Naive B cell (primary cell): ENCODE data around the gene NFIA. TPM values are rescaled to one million over a fixed set of nuclear protein-coding genes. Genes with fewer than 3 reads are reported as not detected.
A peak's percentile ranks its signal among the peaks of the same experiment; 100 is the strongest.

Experiments
- ATAC-seq, 2 donors: fragments of 150-1000 bp; cut with Tn5 transposase; 2 replicates each; pipeline ENCODE4 v1.10.0; 2021; ENCODE audit warnings: low read depth in 2 of 2, mild to moderate bottlenecking in 2 of 2, moderate library complexity in 2 of 2
- DNase-seq: peaks from one replicate; pipeline ENCODE4 v3.0.0; 2022
- H3K27ac Mint-ChIP-seq, 6 donors: one replicate each; pipeline ENCODE4 v1.8.0; 2020 to 2022; ENCODE audit warnings: mild to moderate bottlenecking in 6 of 6, mixed read lengths in 6 of 6, moderate library complexity in 5 of 6, inconsistent platforms in 2 of 6
- H3K27me3 Mint-ChIP-seq, 3 donors: one replicate each; pipeline ENCODE4 v1.8.0; 2021 to 2022; ENCODE audit warnings: mixed read lengths in 3 of 3, mild to moderate bottlenecking in 1 of 3
- H3K36me3 Mint-ChIP-seq, 2 donors: one replicate each; pipeline ENCODE4 v1.8.0; 2020 to 2022; ENCODE audit warnings: mixed read lengths in 2 of 2, inconsistent platforms in 1 of 2, mild to moderate bottlenecking in 1 of 2
- H3K4me1 Mint-ChIP-seq, 3 donors: one replicate each; pipeline ENCODE4 v1.8.0; 2020 to 2022; ENCODE audit warnings: mixed read lengths in 3 of 3, inconsistent platforms in 1 of 3, mild to moderate bottlenecking in 1 of 3, moderate library complexity in 1 of 3
- H3K4me3 Mint-ChIP-seq, 8 donors: one replicate each; pipeline ENCODE4 v1.8.0; 2020 to 2022; ENCODE audit warnings: mild to moderate bottlenecking in 8 of 8, mixed read lengths in 8 of 8, moderate library complexity in 8 of 8, inconsistent platforms in 2 of 8
- H3K9me3 Mint-ChIP-seq, 7 donors: one replicate each; pipeline ENCODE4 v1.8.0; 2020 to 2022; ENCODE audit warnings: mixed read lengths in 7 of 7, mild to moderate bottlenecking in 5 of 7, inconsistent platforms in 2 of 7, moderate library complexity in 1 of 7
- polyA plus RNA-seq, 6 donors: library from polyadenylated mRNA; unstranded; fragments of 300-500 nt; fragmentation: Illumina TruSeq; gene quantifications; one replicate each; pipeline ENCODE4 v1.2.3, GENCODE V29; 2021; ENCODE audit warnings: low read depth in 6 of 6

Gene NFIA
- polyA plus RNA-seq, 6 donors from 2014 or later: 0.77 to 5.7 (median 1.4) TPM

DNA sequence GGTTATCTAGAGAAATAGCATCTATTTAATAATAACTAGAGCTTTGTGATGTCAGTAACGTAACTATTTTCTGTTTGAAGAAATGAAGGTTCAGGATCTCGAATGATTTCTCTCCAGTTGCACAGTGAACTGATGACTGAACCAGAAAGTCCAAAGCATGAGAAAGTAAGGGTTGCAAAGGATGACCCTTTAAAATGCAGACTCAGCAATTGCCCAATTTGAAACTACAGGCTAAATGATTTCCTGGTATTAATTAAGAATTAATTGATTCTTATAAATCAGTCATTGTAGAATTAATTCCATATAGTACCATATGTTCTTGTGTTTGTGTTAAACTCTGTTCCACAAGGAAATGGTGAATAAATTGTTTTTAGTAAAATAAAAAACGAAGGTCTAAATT, 318.6 kb downstream of the NFIA start:
- DNase-seq (no peak), ATAC-seq (no peak)
- Mint-ChIP-seq H3K4me1 (peaks cover 0 to 8% (median 5%) of the 10 kb centered on the region in 3 donors), H3K4me3 (no peak overlapping the region), H3K27me3 (peaks cover 0 to 9% (median 6%) of the 10 kb centered on the region in 3 donors), H3K36me3 (no peaks in the 10 kb centered on the region), H3K27ac (no peak overlapping the region), H3K9me3 (no peaks in the 10 kb centered on the region)

DNA sequence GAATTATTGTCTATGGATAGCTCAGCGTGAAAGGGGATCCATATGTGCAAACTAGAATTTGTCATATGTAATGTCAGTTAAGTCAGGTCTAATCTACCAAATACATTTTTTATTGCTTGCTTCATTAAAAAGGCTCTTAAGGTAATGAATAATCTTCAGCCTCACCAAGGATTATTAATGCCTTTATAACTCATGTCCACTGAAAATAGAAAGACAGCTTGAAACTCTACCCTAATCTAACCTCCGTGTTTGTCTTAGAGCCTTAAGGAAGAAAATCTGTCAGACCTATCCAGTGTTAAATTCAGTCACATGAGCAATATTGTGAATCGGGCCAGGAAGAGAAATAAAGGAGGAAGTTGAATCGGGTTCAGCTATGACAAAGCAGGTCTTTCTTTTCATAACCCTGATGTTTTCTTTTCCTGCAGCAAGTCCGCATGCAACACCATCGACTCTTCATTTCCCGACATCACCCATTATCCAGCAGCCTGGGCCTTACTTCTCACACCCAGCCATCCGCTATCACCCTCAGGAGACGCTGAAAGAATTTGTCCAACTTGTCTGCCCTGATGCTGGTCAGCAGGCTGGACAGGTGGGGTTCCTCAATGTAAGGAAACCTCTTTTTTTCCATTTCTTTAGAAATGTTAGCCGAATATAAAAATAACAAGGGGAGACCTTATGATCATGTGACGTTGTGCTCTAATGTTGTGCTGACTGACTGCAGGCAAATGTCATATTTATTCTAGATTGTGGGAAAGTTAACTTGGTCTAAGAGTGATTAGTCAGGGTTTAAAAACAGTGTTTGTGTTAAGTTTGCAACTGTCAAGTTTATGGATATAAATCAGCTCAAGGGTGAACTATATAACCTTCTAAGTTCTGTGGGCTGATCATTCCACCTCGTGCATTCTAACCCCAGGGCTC, 321.6 kb downstream of the NFIA start:
- H3K36me3 Mint-ChIP-seq: no peaks in the 10 kb centered on the region
- peaks cover 0 to 9% (median 6%) of the 10 kb centered on the region in 3 donors for H3K27me3 Mint-ChIP-seq
- H3K9me3 Mint-ChIP-seq: no peaks in the 10 kb centered on the region
- no peak overlapping the region for H3K27ac Mint-ChIP-seq
- H3K4me3 Mint-ChIP-seq: no peak overlapping the region
- ATAC-seq (no peak), DNase-seq (no peak)
- H3K4me1 Mint-ChIP-seq: peaks cover 0 to 8% (median 5%) of the 10 kb centered on the region in 3 donors

DNA sequence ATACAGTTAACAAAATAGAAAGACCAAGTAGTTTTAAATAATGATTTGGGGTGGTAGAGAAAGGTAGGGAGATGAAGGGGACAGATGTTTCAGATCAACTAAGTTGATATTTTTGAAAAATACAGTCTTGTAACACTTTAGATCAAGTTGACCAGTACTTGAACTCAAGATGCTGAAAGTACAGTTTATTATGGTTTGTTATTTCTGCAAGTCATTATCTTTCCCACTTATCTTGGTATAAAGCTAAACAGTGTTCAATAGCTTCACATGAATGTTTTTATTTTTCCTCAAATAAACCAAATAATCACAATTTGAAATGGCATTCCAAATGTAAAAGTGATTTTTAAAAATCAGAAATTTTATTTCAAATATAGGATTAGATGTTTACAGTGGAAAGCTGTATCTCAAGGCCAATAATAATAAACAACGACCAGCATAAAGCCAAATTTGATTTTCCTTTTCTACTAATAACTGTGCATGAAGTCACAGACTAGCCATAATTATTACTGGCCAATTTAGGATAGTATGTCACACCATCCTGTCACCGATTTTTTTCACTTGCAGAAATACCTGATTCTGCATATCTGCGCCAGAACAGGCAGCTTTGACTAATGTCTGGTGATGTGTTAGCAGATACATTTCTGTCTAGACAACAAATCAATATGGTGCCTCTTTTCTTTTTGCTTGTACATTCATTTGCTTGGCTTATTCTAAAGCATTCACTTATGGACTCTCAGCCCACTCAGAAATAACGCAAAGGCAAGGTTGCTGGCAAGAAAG, 322.4 kb downstream of the NFIA start:
- no peaks in the 10 kb centered on the region for H3K9me3 Mint-ChIP-seq
- no peak for DNase-seq
- H3K27ac Mint-ChIP-seq: no peak overlapping the region
- H3K36me3 Mint-ChIP-seq: no peaks in the 10 kb centered on the region
- peaks cover 0 to 9% (median 6%) of the 10 kb centered on the region in 3 donors for H3K27me3 Mint-ChIP-seq
- peaks cover 0 to 8% (median 5%) of the 10 kb centered on the region in 3 donors for H3K4me1 Mint-ChIP-seq
- no peak for ATAC-seq
- no peak overlapping the region for H3K4me3 Mint-ChIP-seq

DNA sequence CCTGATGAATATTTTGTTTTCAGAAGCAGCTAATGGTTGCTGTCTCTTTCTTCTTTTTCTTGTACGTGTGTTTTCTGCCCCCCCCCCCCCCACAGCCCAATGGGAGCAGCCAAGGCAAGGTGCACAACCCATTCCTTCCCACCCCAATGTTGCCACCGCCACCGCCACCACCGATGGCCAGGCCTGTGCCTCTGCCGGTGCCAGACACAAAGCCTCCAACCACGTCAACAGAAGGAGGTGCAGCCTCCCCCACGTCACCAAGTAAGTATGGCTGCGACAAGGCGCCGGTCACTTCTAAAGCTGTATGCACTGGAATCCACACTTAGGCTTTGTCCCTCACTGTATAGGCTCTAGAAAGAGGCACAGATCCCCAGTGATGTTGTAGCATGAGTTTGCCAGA, 324.1 kb downstream of the NFIA start:
- Mint-ChIP-seq H3K27me3 (peaks cover 0 to 9% (median 6%) of the 10 kb centered on the region in 3 donors), H3K9me3 (no peaks in the 10 kb centered on the region)
- DNase-seq: no peak

DNA sequence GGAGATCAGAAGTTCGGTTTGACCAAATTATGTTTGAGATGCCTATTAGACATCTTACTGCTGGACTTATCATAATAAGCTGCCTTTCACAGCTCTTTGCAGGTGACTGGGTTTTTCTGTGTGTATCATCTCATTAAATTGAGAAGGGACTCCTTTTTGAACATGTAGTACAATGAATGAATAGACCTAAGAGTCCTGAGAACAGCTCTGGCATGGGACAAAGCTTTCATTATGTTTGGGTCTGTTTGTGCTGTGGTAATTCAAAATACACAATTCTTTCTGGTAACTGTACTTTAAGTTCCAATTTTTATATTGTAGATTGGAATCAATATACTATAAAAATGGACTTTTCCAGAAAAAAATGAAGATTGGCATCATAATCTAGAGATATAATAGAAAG, 330.2 kb downstream of the NFIA start:
- Mint-ChIP-seq H3K36me3 (no peaks in the 10 kb centered on the region), H3K4me3 (no peak overlapping the region), H3K27ac (peak overlapping the region in 1 of 6 donors; percentile 1), H3K27me3 (no peaks in the 10 kb centered on the region), H3K4me1 (no peaks in the 10 kb centered on the region), H3K9me3 (no peaks in the 10 kb centered on the region)
- DNase-seq (no peak), ATAC-seq (no peak)

More for the DNA sequence above, 324.1 kb downstream of the NFIA start:
- H3K4me1 Mint-ChIP-seq: peaks cover 0 to 8% (median 5%) of the 10 kb centered on the region in 3 donors
- ATAC-seq: no peak
- no peak overlapping the region for H3K4me3 Mint-ChIP-seq
- no peak overlapping the region for H3K27ac Mint-ChIP-seq
- no peaks in the 10 kb centered on the region for H3K36me3 Mint-ChIP-seq

DNA sequence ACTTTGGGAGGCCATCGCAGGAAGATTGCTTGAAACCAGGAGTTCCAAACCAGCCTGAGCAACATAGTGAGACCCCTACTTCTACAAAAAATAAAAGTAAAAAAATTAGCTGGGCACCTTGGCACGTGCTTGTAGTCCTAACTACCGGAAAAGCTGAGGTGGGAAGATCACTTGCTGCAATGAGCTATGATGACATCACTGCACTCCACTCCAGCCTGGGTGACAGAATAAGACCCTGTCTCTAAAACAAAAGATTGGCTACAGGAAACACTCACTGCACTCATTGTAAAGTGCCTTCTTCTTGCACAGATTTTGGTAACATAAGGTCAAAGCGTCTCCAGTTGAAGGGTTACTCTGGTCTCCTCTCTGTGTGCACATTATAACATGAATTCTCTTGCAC, 336.8 kb downstream of the NFIA start:
- peaks cover 0 to 1% (median under 1%) of the 10 kb centered on the region in 3 donors for H3K4me1 Mint-ChIP-seq
- H3K27ac Mint-ChIP-seq: no peak overlapping the region
- no peaks in the 10 kb centered on the region for H3K36me3 Mint-ChIP-seq
- H3K27me3 Mint-ChIP-seq: peaks cover 0 to 4% (median 0%) of the 10 kb centered on the region in 3 donors
- no peak overlapping the region for H3K4me3 Mint-ChIP-seq
- H3K9me3 Mint-ChIP-seq: no peaks in the 10 kb centered on the region
- ATAC-seq (no peak), DNase-seq (no peak)

DNA sequence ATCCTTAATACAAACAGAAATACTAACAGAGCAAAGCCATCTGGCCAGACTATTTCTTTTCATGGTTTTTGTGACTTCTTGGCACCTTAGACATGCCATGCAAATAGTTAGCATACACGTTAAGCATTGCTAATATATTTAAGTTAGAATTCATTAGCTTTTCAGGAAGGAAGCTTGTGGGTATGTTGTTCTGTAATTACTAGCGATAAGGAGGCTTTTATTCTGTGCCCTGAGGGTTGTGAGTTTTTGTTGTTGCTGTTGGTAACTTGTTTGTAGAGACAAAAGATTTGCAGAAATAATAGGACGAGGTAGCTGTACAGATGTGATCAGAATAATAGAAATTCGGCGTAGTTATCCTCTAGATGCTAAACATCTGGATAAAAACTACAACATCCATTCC, 337.3 kb downstream of the NFIA start:
- Mint-ChIP-seq H3K9me3 (no peaks in the 10 kb centered on the region), H3K36me3 (no peaks in the 10 kb centered on the region), H3K4me1 (peaks cover 4 to 6% (median 5%) of the 10 kb centered on the region in 3 donors), H3K27me3 (peaks cover 0 to 4% (median 0%) of the 10 kb centered on the region in 3 donors), H3K27ac (no peak overlapping the region), H3K4me3 (no peak overlapping the region)
- no peak for DNase-seq
- no peak for ATAC-seq

DNA sequence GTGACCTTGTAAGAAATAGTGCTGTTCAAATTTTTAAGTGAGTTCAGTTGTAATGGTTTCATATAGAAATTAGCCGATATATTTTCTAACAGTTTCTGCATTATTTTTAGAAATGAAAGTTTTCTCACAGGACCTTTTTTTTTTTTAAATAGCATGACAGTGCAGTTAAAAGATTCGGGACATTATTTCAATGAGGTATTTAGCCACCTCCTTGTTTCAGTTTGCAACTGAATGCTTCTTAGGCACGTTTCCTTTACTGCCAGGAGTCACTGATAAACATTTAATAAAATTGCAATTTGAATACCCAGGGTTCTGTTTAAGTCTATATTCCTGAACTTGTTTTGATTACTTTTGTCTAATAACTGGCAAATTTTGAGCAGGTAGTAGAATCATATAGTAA, 337.9 kb downstream of the NFIA start:
- H3K36me3 Mint-ChIP-seq: no peaks in the 10 kb centered on the region
- peaks cover 0 to 4% (median 0%) of the 10 kb centered on the region in 3 donors for H3K27me3 Mint-ChIP-seq
- H3K4me3 Mint-ChIP-seq: no peak overlapping the region
- DNase-seq: no peak
- peaks cover 4 to 6% (median 6%) of the 10 kb centered on the region in 3 donors for H3K4me1 Mint-ChIP-seq
- H3K27ac Mint-ChIP-seq: peak overlapping the region in 1 of 6 donors; percentile 3
- ATAC-seq: no peak
- H3K9me3 Mint-ChIP-seq: no peaks in the 10 kb centered on the region

DNA sequence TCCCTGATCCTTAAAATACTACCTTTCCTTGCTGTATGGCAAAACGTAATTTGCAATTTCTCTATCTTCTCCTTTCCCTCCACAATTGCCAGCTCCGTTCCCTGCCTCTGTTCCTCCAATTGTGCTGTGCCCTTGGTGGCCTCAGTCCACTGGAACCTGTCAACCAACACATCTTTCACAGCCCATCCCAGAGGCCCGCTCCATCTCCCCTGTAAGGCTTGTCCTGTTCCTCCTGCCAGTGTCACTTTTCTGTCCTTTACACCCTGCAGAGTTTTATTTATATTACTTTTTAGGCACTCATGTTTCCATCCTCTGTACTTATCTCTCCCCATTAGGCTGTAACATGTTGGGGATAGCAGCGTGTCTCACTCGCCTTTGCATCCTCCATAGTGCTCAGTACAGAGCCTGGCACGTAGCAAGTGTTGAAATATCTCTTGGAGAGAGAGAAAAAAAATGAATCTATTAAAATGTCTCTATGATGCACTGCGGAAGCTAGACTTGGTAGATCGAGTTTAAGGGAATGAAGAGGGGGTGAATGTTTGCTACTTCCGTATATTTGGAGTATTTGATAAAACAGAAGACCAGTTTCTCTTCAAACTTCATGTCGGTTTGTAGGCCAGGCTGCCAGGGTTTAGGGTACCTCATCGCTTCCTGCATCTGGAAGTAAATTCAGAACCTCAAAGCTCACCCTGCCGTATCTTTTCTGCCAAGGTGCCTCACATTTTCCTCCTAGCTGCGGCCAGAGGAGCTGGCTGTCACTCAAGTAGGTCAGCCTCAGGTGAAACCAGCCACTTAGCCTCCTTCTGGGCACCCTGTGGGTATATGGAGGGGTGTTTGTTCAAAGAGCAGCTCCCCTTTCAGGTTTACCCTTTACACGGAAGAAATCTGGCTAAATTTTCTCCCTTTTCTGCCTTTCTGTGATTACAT, 338.8 kb downstream of the NFIA start:
- H3K27ac Mint-ChIP-seq: no peak overlapping the region
- H3K36me3 Mint-ChIP-seq: no peaks in the 10 kb centered on the region
- no peak overlapping the region for H3K4me3 Mint-ChIP-seq
- H3K4me1 Mint-ChIP-seq: peaks cover 4 to 6% (median 6%) of the 10 kb centered on the region in 3 donors
- no peaks in the 10 kb centered on the region for H3K9me3 Mint-ChIP-seq
- no peak for DNase-seq
- H3K27me3 Mint-ChIP-seq: peaks cover 0 to 4% (median 0%) of the 10 kb centered on the region in 3 donors
- no peak for ATAC-seq

DNA sequence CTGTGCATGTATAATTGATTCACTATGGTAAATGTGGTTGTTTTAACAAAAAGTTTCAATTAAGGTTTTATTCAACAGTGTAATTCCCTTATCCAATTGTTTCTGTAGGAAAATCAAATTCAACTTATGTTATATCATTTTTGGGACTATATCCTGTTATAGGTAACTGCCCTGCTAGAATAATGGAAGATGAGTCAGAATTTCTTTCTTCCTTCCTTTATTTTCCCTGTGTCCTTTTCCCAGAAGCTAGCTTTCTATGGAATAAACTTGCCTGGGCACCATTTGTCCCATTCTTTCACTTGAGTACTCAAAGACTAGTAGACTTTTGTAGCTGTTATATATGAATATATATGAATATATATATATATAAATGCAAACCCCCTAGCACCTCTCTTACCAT, 341.3 kb downstream of the NFIA start:
- Mint-ChIP-seq H3K36me3 (no peaks in the 10 kb centered on the region), H3K27ac (no peak overlapping the region), H3K9me3 (no peaks in the 10 kb centered on the region), H3K27me3 (peaks cover 0 to 6% (median 4%) of the 10 kb centered on the region in 3 donors), H3K4me1 (peaks cover 4 to 6% (median 6%) of the 10 kb centered on the region in 3 donors), H3K4me3 (no peak overlapping the region)
- ATAC-seq: no peak
- DNase-seq: no peak

DNA sequence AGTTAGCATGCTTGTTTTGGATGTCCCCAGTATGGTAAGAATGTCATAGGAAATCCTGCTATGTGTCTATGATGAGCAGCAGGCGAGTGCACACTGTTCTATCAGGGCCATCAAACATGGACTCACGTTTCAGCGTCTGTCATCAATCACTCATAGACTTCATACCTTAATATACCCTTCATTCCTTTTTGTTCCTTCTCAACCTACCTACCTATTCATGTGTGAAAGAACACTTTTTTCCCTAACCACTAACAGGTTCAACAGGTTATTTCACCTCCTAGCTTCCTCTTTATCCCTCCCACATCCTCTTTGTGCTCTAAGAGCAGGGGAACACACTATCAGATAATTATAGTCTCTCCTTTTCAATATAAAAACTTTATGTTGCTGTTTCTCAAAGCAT, 342.0 kb downstream of the NFIA start:
- peak overlapping the region in 1 of 8 donors; percentile 42 for H3K4me3 Mint-ChIP-seq
- H3K27me3 Mint-ChIP-seq: peaks cover 0 to 6% (median 3%) of the 10 kb centered on the region in 3 donors
- H3K36me3 Mint-ChIP-seq: no peaks in the 10 kb centered on the region
- ATAC-seq (peak in 1 of 2 donors; percentile 49), DNase-seq (no peak)
- no peaks in the 10 kb centered on the region for H3K9me3 Mint-ChIP-seq
- peak overlapping the region in 1 of 6 donors; percentile 55 for H3K27ac Mint-ChIP-seq
- peaks cover 4 to 6% (median 6%) of the 10 kb centered on the region in 3 donors for H3K4me1 Mint-ChIP-seq

DNA sequence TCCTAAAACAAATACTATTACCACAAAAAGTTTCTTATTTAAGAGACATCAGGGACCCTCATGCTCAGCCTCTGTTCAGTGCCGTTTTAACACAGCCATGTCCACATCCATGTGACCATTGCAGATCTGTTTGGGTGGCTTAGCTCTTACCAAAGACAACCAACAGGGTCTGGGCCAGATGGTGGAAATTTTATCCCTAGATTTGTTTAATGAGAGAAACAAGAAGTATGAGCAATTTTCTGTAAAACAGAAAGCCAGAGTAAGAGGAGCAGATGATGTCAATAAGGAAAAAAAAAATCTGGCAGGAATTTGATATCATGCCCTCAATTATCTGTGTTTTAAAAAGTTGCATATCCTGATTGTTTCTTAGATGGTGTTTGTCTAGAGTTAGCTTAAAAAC, 342.7 kb downstream of the NFIA start:
- no peaks in the 10 kb centered on the region for H3K9me3 Mint-ChIP-seq

DNA sequence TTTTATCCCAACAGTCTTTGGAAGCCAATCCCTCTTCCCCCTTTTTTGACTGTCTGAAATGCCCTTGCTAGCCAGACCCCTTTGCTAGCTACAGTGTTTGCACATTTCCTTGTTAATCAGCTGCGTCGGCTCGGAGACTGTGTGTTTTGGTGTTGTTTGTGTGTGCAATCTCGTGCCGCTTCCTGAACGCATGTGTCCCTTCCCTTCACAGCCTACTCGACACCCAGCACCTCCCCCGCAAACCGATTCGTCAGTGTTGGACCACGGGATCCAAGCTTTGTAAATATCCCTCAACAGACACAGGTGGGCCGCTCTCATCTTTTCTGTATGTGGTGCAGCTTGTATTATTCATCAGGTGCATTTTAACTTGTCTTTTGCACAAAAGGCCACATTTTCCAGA, 343.9 kb downstream of the NFIA start:
- H3K4me3 Mint-ChIP-seq: no peak overlapping the region
- peak overlapping the region in 1 of 6 donors; percentile 2 for H3K27ac Mint-ChIP-seq
- DNase-seq (no peak), ATAC-seq (no peak)
- H3K36me3 Mint-ChIP-seq: no peaks in the 10 kb centered on the region
- H3K27me3 Mint-ChIP-seq: peaks cover 0 to 6% (median 0%) of the 10 kb centered on the region in 3 donors
- peaks cover 4 to 6% (median 6%) of the 10 kb centered on the region in 3 donors for H3K4me1 Mint-ChIP-seq
- no peaks in the 10 kb centered on the region for H3K9me3 Mint-ChIP-seq

More for the DNA sequence above, 342.7 kb downstream of the NFIA start:
- peaks cover 0 to 6% (median 0%) of the 10 kb centered on the region in 3 donors for H3K27me3 Mint-ChIP-seq
- H3K36me3 Mint-ChIP-seq: no peaks in the 10 kb centered on the region
- no peak overlapping the region for H3K4me3 Mint-ChIP-seq
- peaks cover 4 to 6% (median 6%) of the 10 kb centered on the region in 3 donors for H3K4me1 Mint-ChIP-seq
- DNase-seq (no peak), ATAC-seq (no peak)
- peak overlapping the region in 1 of 6 donors; percentile 22 for H3K27ac Mint-ChIP-seq
